ENCODE data around the gene NR1I3. TPM values are rescaled to one million over a fixed set of nuclear protein-coding genes. Genes with fewer than 3 reads are reported as not detected.

The NR1I3 gene
- total RNA-seq: not detected

GRCh38 chr1:161238039-161238473 is at the start of gene NR1I3:
TSS of gene NR1I3 (minus strand) at chr1:161238203. CDS start at chr1:161236565, 1,638 bp downstream.
- no peak for TF ChIP-seq CTCF (IDR thresholded peaks at IDR 0.05; ENCODE audit: low read depth)

GRCh38 chr1:161287482-161288054 is 49.6 kb upstream of the NR1I3 start:
- TF ChIP-seq CTCF (IDR thresholded peaks at IDR 0.05; ENCODE audit: low read depth): no peak

- no peak for TF ChIP-seq CTCF (IDR thresholded peaks at IDR 0.05; ENCODE audit: low read depth)
These were observed 47.5 kb upstream of the NR1I3 start for GRCh38 chr1:161285521-161285920.

- no peak for TF ChIP-seq CTCF (IDR thresholded peaks at IDR 0.05; ENCODE audit: low read depth)
These were observed 47.1 kb upstream of the NR1I3 start for GRCh38 chr1:161285113-161285512.

- no peak for TF ChIP-seq CTCF (IDR thresholded peaks at IDR 0.05; ENCODE audit: low read depth)
These were observed 45.0 kb upstream of the NR1I3 start for GRCh38 chr1:161282991-161283390.

GRCh38 chr1:161274874-161275273 is 36.9 kb upstream of the NR1I3 start:
- no peak for TF ChIP-seq CTCF (IDR thresholded peaks at IDR 0.05; ENCODE audit: low read depth)

GRCh38 chr1:161273402-161273801 is 35.4 kb upstream of the NR1I3 start:
- no peak for TF ChIP-seq CTCF (IDR thresholded peaks at IDR 0.05; ENCODE audit: low read depth)
